ENCODE results near the gene PGM1. TPM values are rescaled to one million over a fixed set of nuclear protein-coding genes. Genes with fewer than 3 reads are reported as not detected.

The PGM1 gene
- polyA plus RNA-seq, 3 donors: 8.2 to 39.8 (median 28.7) TPM

- H3K27ac Mint-ChIP-seq: no peak overlapping the region
- no peaks in the 10 kb centered on the region for H3K9me3 ChIP-seq (replicated peaks in 1 of 2; ENCODE audit: control insufficient read depth in 1 of 2, insufficient read depth in 1 of 2, low read length in 2 of 2)
- 100% methylated on average over 1 of the region's 1 CpG for WGBS (ENCODE audit: insufficient coverage)
- H3K36me3 Mint-ChIP-seq: no peaks in the 10 kb centered on the region
- H4K20me1 ChIP-seq (ENCODE audit: insufficient read depth, low read length): no peaks in the 10 kb centered on the region
- H3K27me3 Mint-ChIP-seq (ENCODE audit: low read depth in 3 of 3): peaks cover 2 to 5% (median 5%) of the 10 kb centered on the region in 3 donors
- peaks cover 0 to 2% (median 0%) of the 10 kb centered on the region in 7 donors for H3K9me3 Mint-ChIP-seq
- H3K4me3 ChIP-seq (replicated peaks in 1 of 3; ENCODE audit: low read depth in 2 of 3, low read length in 3 of 3): no peak overlapping the region
- no peaks in the 10 kb centered on the region for H3K36me3 ChIP-seq (replicated peaks in 1 of 2; ENCODE audit: control insufficient read depth in 1 of 2, insufficient read depth in 2 of 2, low read length in 2 of 2)
- intact Hi-C loops (cut with micrococcal nuclease): no loop called here
- no peak overlapping the region for H3K4me2 ChIP-seq (replicated peaks; ENCODE audit: extremely low read depth, low read length, poor library complexity, severe bottlenecking)
- no peak overlapping the region for H3K27ac ChIP-seq (ENCODE audit: low read depth in 1 of 2, low read length in 2 of 2)
- TF ChIP-seq, protein P1, sequence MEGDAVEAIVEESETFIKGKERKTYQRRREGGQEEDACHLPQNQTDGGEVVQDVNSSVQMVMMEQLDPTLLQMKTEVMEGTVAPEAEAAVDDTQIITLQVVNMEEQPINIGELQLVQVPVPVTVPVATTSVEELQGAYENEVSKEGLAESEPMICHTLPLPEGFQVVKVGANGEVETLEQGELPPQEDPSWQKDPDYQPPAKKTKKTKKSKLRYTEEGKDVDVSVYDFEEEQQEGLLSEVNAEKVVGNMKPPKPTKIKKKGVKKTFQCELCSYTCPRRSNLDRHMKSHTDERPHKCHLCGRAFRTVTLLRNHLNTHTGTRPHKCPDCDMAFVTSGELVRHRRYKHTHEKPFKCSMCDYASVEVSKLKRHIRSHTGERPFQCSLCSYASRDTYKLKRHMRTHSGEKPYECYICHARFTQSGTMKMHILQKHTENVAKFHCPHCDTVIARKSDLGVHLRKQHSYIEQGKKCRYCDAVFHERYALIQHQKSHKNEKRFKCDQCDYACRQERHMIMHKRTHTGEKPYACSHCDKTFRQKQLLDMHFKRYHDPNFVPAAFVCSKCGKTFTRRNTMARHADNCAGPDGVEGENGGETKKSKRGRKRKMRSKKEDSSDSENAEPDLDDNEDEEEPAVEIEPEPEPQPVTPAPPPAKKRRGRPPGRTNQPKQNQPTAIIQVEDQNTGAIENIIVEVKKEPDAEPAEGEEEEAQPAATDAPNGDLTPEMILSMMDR (IDR thresholded peaks at IDR 0.05): no peak
- H2AFZ ChIP-seq (ENCODE audit: insufficient read depth, low read depth, low read length, poor library complexity, severe bottlenecking): no peak overlapping the region
- no peaks in the 10 kb centered on the region for H3K27me3 ChIP-seq (ENCODE audit: control insufficient read depth in 2 of 2, insufficient read depth in 2 of 2, low read length in 2 of 2)
- H3K79me2 ChIP-seq (ENCODE audit: insufficient read depth, low read length): no peaks in the 10 kb centered on the region
- no peak overlapping the region for H3K9ac ChIP-seq (ENCODE audit: insufficient read depth, low read length, poor library complexity, severe bottlenecking)
- H3K4me3 Mint-ChIP-seq: no peak overlapping the region
- DNase-seq: no peak
- no peaks in the 10 kb centered on the region for H3K4me1 Mint-ChIP-seq
- no peaks in the 10 kb centered on the region for H3K4me1 ChIP-seq (ENCODE audit: control insufficient read depth in 1 of 2, insufficient read depth in 2 of 2, low read length in 2 of 2)
Observed at GRCh38 chr1:63686696-63687095, 93.5 kb downstream of the PGM1 start.

DNA sequence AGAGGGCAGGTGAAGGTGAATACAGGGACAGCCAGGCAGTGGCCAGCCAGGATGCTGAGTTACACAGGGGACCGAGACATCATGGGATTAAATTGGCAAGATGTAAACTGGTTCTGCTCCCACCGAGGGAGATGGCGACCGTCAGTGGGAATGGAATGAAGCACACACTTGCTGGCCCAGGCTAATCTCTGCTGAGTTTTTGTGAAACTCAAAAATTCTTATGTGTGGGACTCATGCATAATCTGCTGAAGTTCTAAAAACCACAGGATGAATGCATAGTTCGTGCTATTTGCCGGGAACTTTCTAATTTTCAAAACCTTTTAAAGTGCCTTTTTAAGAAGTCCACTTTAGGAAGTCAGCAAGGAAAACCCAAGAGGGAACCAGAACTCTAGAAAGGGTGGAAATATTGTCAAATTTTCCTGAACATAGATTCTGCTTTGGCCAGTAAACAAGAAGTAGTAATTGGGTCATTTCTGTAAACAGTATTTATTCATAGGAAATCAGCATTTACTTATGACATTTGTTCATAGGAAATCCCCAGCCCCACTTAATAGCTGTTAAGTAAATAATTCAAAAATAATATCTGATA is 95.2 kb downstream of the PGM1 start:
- no peaks in the 10 kb centered on the region for H3K79me2 ChIP-seq (ENCODE audit: insufficient read depth, low read length)
- Mint-ChIP-seq H3K9me3 (peaks cover 0 to 2% (median 0%) of the 10 kb centered on the region in 7 donors), H3K27me3 (ENCODE audit: low read depth in 3 of 3) (peaks cover 2 to 5% (median 5%) of the 10 kb centered on the region in 3 donors), H3K27ac (peak overlapping the region in 1 of 7 donors; percentile 73), H3K4me1 (no peaks in the 10 kb centered on the region), H3K4me3 (no peak overlapping the region), H3K36me3 (no peaks in the 10 kb centered on the region)
- no peak overlapping the region for H3K9ac ChIP-seq (ENCODE audit: insufficient read depth, low read length, poor library complexity, severe bottlenecking)
- H4K20me1 ChIP-seq (ENCODE audit: insufficient read depth, low read length): no peaks in the 10 kb centered on the region
- no peak overlapping the region for H3K4me3 ChIP-seq (replicated peaks in 1 of 3; ENCODE audit: low read depth in 2 of 3, low read length in 3 of 3)
- 93% methylated on average over 4 of the region's 6 CpGs for WGBS (ENCODE audit: insufficient coverage)
- DNase-seq: no peak
- H3K9me3 ChIP-seq (replicated peaks in 1 of 2; ENCODE audit: control insufficient read depth in 1 of 2, insufficient read depth in 1 of 2, low read length in 2 of 2): no peaks in the 10 kb centered on the region
- intact Hi-C loops (cut with micrococcal nuclease): no loop called here
- H2AFZ ChIP-seq (ENCODE audit: insufficient read depth, low read depth, low read length, poor library complexity, severe bottlenecking): no peak overlapping the region
- no peaks in the 10 kb centered on the region for H3K27me3 ChIP-seq (ENCODE audit: control insufficient read depth in 2 of 2, insufficient read depth in 2 of 2, low read length in 2 of 2)
- no peak overlapping the region for H3K27ac ChIP-seq (ENCODE audit: low read depth in 1 of 2, low read length in 2 of 2)
- no peaks in the 10 kb centered on the region for H3K4me1 ChIP-seq (ENCODE audit: control insufficient read depth in 1 of 2, insufficient read depth in 2 of 2, low read length in 2 of 2)
- H3K4me2 ChIP-seq (replicated peaks; ENCODE audit: extremely low read depth, low read length, poor library complexity, severe bottlenecking): no peak overlapping the region
- no peaks in the 10 kb centered on the region for H3K36me3 ChIP-seq (replicated peaks in 1 of 2; ENCODE audit: control insufficient read depth in 1 of 2, insufficient read depth in 2 of 2, low read length in 2 of 2)
- TF ChIP-seq, protein P1 (IDR thresholded peaks at IDR 0.05): no peak

All from CD14-positive monocyte (primary cell).